ENCODE measurements around the gene DENND2A. TPM values are rescaled to one million over a fixed set of nuclear protein-coding genes. Genes with fewer than 3 reads are reported as not detected.

DENND2A gene
- total RNA-seq, 4 donors from 2014 or later = 6.8 to 13.6 (median 10.6) TPM

DNA sequence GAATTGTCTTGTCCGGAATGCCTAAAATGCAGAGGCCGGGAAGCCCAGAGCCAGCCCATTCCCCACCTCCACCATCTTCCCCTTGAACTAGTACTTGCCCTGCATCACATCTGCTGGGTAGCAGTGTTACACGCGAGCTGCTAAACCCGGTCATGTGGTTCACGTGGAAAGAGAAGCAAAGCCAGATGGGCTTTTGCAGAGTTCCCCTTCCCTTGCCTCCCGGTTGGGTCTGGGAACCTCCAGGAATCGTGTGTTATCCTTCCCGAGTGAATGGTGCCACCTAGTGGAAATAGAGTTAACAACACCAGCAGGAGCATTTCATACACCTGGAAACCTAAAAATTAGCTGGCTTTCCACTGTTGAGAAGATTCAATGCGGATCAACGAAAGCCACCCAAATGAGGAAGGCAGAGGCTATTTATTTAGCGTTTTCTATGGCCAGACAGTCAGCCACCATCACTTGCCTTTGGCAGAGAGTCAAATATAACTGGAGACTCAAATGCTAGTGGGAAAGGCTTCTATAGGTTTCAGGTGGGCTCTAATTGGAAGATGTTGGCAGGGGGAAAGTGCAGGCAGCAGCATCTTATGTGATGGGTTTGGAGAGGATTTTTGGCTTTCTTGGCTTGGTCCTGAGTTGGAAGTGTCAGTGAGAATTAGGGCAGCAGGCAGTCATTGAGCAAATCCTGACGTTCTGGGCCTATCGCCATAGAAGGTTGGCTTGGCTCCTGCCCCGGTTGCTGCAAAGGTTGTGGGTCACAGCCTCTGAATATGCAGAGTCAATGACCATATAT, 12.9 kb upstream of the DENND2A start:
- no peak for TF ChIP-seq CTCF (IDR thresholded peaks at IDR 0.05; ENCODE audit: low read depth)

- TF ChIP-seq CTCF (IDR thresholded peaks at IDR 0.05; ENCODE audit: low read depth) = no peak
These were observed 9.8 kb upstream of the DENND2A start for GRCh38 chr7:140650367-140650766.

GRCh38 chr7:140649556-140650205, 9.1 kb upstream of the DENND2A start:
- no peak for TF ChIP-seq CTCF (IDR thresholded peaks at IDR 0.05; ENCODE audit: low read depth)

DNA sequence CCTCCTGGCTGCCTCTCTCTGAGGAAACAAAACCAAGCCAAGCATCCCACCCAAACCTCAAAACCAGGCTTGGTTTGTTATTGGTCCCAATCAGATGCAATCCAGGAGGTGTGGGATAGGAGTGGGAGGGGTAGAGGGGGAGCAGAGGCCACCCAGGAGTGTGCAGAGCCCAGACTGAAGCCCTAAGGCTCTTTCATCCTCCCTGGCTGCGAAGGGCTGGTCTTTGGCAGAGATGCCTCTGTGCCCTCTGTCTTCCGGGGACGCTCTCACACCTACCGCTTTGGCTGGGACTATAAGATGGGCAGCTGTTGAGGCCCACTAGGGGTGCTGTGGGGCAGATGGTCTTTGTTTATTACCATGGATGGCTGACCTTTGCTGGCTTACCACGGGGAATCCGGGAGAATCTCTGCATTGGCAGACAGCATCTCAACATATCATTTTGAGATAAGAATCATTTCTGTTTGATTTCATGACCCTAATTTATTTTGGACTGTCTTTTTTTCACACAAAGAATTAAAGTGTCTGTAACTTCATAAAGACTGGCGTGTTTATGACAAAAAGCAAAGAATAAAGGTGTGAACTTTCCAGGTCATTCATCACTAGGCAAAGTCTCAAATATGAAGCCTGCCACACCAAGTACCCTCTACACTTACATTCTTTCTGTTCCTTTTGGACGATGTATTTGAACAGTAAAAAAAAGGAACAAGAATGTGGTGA, 6.5 kb upstream of the DENND2A start:
- no peak for TF ChIP-seq CTCF (IDR thresholded peaks at IDR 0.05; ENCODE audit: low read depth)

DNA sequence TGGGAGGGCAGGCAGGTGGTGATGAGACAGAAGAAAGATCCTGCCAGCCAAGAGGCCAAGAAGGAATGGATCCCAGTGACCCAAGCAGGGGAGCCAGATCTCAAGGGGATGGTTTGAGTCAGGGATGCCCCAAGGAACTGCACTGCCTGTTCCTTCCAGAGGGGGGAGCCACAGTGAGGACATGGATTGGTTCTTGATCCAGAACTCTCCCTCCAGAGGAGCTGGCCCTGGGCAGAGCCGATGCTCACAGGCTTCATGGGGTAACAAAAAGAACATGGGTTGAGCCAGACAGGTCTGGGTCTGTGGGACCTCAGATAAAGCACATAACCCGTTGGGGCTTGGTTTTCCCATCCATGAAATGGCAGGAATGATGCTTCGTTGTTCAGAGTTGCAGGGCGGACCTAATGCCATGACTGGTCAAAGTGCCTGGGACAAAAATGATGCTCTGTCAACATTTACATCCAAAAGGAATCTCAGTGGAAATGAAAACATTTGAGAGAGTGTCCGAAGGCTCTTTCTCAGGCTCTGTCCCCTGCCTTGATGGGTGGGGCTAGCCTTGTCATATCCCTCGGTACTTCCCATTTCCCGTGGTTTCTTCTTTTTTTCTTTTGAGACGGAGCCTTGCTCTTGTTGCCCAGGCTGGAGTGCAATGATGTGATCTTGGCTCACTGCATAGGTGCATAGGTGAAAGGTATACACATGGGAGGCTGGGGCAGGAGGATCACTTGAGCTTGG, 4.7 kb upstream of the DENND2A start:
- no peak for TF ChIP-seq CTCF (IDR thresholded peaks at IDR 0.05; ENCODE audit: low read depth)

DNA sequence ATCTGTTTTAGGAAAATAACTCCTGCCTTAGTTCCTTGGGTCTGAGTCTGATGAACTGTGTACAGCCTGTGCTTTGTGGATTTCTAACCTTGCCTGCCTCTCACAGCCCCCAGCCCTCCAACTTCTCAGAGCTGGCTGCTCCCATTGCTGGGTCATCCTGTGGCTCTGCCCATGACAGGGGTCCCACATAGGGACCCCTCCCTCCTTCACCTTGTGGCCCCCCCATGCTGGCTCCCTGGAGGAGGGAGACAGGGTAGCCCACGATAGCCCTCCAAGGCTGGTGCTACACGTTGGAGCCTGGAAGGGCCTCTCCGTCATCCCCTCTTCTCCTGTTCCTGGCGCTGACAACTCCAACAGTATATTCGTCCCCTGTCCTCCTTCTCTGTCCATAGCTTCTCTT, 2.8 kb upstream of the DENND2A start:
- no peak for TF ChIP-seq CTCF (IDR thresholded peaks at IDR 0.05; ENCODE audit: low read depth)
